AG04450 (cell line): ENCODE measurements around the gene STK32A. TPM values are rescaled to one million over a fixed set of nuclear protein-coding genes. Genes with fewer than 3 reads are reported as not detected.

Experiments used
- CTCF ChIA-PET: fragments of 300-600, 350-600 bp; formaldehyde crosslinking; extraction: SDS; loops from one replicate; lab custom pipeline; 2022; ENCODE audit warnings: antibody characterized with exemption, inconsistent platforms; lab: Charles Lee
- POLR2A ChIA-PET: fragments of 350-600 bp; formaldehyde crosslinking; extraction: SDS; loops from one replicate; lab custom pipeline; 2021; ENCODE audit warnings: antibody characterized with exemption, inconsistent platforms; lab: Yijun Ruan, JAX
- DNase-seq: peaks from one replicate; pipeline ENCODE4 v3.0.0-alpha.2; 2011; ENCODE audit warnings: low read depth, low spot score
- H3K27ac ChIP-seq: one replicate; pipeline ENCODE4 v1.5.1; 2012; ENCODE audit warnings: low read depth, low read length, control low read depth
- H3K27me3 ChIP-seq: one replicate; pipeline ENCODE4 v1.6.0; 2012; ENCODE audit warnings: low read length; ENCODE audit not compliant: control insufficient read depth, insufficient read depth
- H3K4me3 ChIP-seq: 2 replicates; pipeline ENCODE4 v1.5.1; 2011; ENCODE audit warnings: mild to moderate bottlenecking, low read depth, low read length, control low read depth
- H3K9me3 ChIP-seq: 2 replicates; pipeline ENCODE4 v1.5.1; 2012; ENCODE audit warnings: low read length; ENCODE audit not compliant: control insufficient read depth, insufficient read depth
- CTCF ChIP-seq: IDR thresholded peaks from 2 replicates; pipeline ENCODE4 v1.5.1; 2011; ENCODE audit warnings: low read depth, low read length, control low read depth, inconsistent platforms
- polyA plus RNA-seq: library from polyadenylated mRNA; depleted of rRNA; stranded (reverse); fragments of >200 nt; gene quantifications from 2 replicates; pipeline ENCODE4 v1.2.3, GENCODE V29; 2011

Gene STK32A
- polyA plus RNA-seq, 1 experiment, result 0.20 TPM

GRCh38 chr5:147346006-147346561 is 111.3 kb downstream of the STK32A start:
- Histone ChIP-seq H3K27me3 (no peaks in the 10 kb centered on the region), H3K27ac (no peak overlapping the region), H3K9me3 (no peaks in the 10 kb centered on the region), H3K4me3 (no peak overlapping the region)
- TF ChIP-seq CTCF, result peak; percentile 30; the same call in 1 of the 2 replicates
- CTCF ChIA-PET, result interaction anchor here (0.6 kb wide), 1 partner anchor 232 kb away, joined by 4 read pairs; no protein-coding TSS in a partner anchor
- POLR2A ChIA-PET, result no interaction called here
- no peak for DNase-seq

DNA sequence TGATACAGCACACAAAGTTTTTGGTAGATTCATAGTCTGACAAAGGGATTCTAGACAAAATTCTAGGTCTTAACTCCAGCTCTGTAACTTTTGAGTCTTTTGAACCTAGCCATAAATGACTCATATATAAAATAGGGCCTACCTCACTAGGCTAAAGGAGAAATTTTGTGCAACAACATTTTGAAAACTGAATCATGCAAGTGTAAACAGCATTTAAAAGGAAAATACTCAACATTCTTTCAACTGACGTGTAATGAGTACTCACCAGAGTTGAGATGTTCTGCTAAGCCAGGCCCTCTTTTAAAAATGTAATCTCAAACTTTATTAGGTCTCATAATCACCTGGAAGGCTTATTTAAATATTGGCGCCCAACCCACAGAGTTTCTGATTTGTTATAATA is 113.2 kb downstream of the STK32A start:
- no peak overlapping the region for H3K4me3 ChIP-seq
- no peak for DNase-seq
- H3K27me3 ChIP-seq, result no peaks in the 10 kb centered on the region
- no peaks in the 10 kb centered on the region for H3K9me3 ChIP-seq
- POLR2A ChIA-PET, result no interaction called here
- CTCF ChIA-PET, result interaction anchor here (0.8 kb wide), 1 partner anchor 230 kb away, joined by 3 read pairs; no protein-coding TSS in a partner anchor
- TF ChIP-seq CTCF, result no peak
- no peak overlapping the region for H3K27ac ChIP-seq

- ChIA-PET CTCF (no interaction called here), POLR2A (no interaction called here)
- Histone ChIP-seq H3K27ac (no peak overlapping the region), H3K9me3 (no peaks in the 10 kb centered on the region), H3K4me3 (no peak overlapping the region), H3K27me3 (no peaks in the 10 kb centered on the region)
- no peak for TF ChIP-seq CTCF
- no peak for DNase-seq
Measured at GRCh38 chr5:147348451-147348850, 113.6 kb downstream of the STK32A start.

GRCh38 chr5:147349241-147349640 is 114.4 kb downstream of the STK32A start:
- no peak for TF ChIP-seq CTCF
- Histone ChIP-seq H3K27ac (no peak overlapping the region), H3K27me3 (no peaks in the 10 kb centered on the region), H3K4me3 (no peak overlapping the region), H3K9me3 (no peaks in the 10 kb centered on the region)
- CTCF ChIA-PET, result no interaction called here
- no peak for DNase-seq
- POLR2A ChIA-PET, result no interaction called here

DNA sequence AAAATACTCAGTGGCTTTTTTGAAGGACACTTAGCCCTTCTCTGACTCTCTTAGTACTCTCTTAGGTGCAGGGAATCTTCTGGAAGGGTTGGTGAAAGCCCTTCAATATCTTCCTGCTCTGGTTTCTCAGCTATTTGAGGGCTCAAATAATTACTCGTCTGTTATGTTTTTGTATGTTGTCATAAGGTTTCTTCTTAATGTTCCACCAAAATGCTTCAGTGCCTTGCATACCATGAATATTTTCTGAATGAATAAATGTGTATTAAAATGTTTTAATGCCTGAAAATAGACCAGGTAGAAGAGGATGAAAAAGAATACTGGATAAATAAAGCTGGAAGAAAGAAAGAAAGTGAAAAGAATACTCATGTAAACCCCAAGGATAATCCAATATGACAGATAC is 124.3 kb downstream of the STK32A start:
- no peaks in the 10 kb centered on the region for H3K27me3 ChIP-seq
- H3K27ac ChIP-seq, result no peak overlapping the region
- ChIA-PET CTCF (interaction anchor here (0.5 to 1.0 kb wide), 3 partner anchors 11 to 135 kb away, joined by 3 read pairs; no protein-coding TSS in a partner anchor), POLR2A (no interaction called here)
- no peak for DNase-seq
- no peak overlapping the region for H3K4me3 ChIP-seq
- H3K9me3 ChIP-seq, result no peaks in the 10 kb centered on the region
- no peak for TF ChIP-seq CTCF
